Measurements from ENCODE around the gene SAP30L.

The SAP30L gene

GRCh38 chr5:154478224-154478565, 32.4 kb downstream of the SAP30L start, which contains the start of gene HAND1:
Gene HAND1, minus strand, starts transcription at chr5:154478227. Its CDS starts 219 bp downstream, at chr5:154478008.
- peaks cover 18% of the 10 kb centered on the region for H3K4me1 ChIP-seq (ENCODE audit: control insufficient read depth, insufficient read depth, low read length)
- no peaks in the 10 kb centered on the region for H3K36me3 ChIP-seq (ENCODE audit: control insufficient read depth, insufficient read depth, low read length)
- H3K27me3 ChIP-seq (ENCODE audit: control insufficient read depth, insufficient read depth, low read length), result peaks cover 98% of the 10 kb centered on the region
- no peaks in the 10 kb centered on the region for H3K9me3 ChIP-seq (ENCODE audit: control insufficient read depth, insufficient read depth, low read length)
- H3K9ac ChIP-seq (ENCODE audit: low read depth, low read length), result no peak within 1 kb of the TSS
- H3K4me3 ChIP-seq (ENCODE audit: low read depth, low read length), result peak within 1 kb of the TSS; percentile 55

- H3K27me3 ChIP-seq (ENCODE audit: control insufficient read depth, insufficient read depth, low read length), result peaks cover 98% of the 10 kb centered on the region
- H3K36me3 ChIP-seq (ENCODE audit: control insufficient read depth, insufficient read depth, low read length), result no peaks in the 10 kb centered on the region
- no peak overlapping the region for H3K9ac ChIP-seq (ENCODE audit: low read depth, low read length)
- H3K4me1 ChIP-seq (ENCODE audit: control insufficient read depth, insufficient read depth, low read length), result peaks cover 18% of the 10 kb centered on the region
- peak overlapping the region; percentile 53 for H3K4me3 ChIP-seq (ENCODE audit: low read depth, low read length)
- no peaks in the 10 kb centered on the region for H3K9me3 ChIP-seq (ENCODE audit: control insufficient read depth, insufficient read depth, low read length)
Measured at GRCh38 chr5:154478752-154479159, 33.0 kb downstream of the SAP30L start.

- Histone ChIP-seq H3K9ac (ENCODE audit: low read depth, low read length) (no peak overlapping the region), H3K9me3 (ENCODE audit: control insufficient read depth, insufficient read depth, low read length) (no peaks in the 10 kb centered on the region), H3K36me3 (ENCODE audit: control insufficient read depth, insufficient read depth, low read length) (no peaks in the 10 kb centered on the region), H3K4me3 (ENCODE audit: low read depth, low read length) (peak overlapping the region; percentile 53), H3K4me1 (ENCODE audit: control insufficient read depth, insufficient read depth, low read length) (peaks cover 23% of the 10 kb centered on the region), H3K27me3 (ENCODE audit: control insufficient read depth, insufficient read depth, low read length) (peaks cover 98% of the 10 kb centered on the region)
Measured at GRCh38 chr5:154479160-154479943, 33.6 kb downstream of the SAP30L start.

GRCh38 chr5:154479944-154480750, 34.4 kb downstream of the SAP30L start:
- peak overlapping the region; percentile 53 for H3K4me3 ChIP-seq (ENCODE audit: low read depth, low read length)
- no peaks in the 10 kb centered on the region for H3K36me3 ChIP-seq (ENCODE audit: control insufficient read depth, insufficient read depth, low read length)
- peaks cover 26% of the 10 kb centered on the region for H3K4me1 ChIP-seq (ENCODE audit: control insufficient read depth, insufficient read depth, low read length)
- H3K9ac ChIP-seq (ENCODE audit: low read depth, low read length), result no peak overlapping the region
- H3K27me3 ChIP-seq (ENCODE audit: control insufficient read depth, insufficient read depth, low read length), result peaks cover 98% of the 10 kb centered on the region
- H3K9me3 ChIP-seq (ENCODE audit: control insufficient read depth, insufficient read depth, low read length), result no peaks in the 10 kb centered on the region

- Histone ChIP-seq H3K9ac (ENCODE audit: low read depth, low read length) (no peak overlapping the region), H3K27me3 (ENCODE audit: control insufficient read depth, insufficient read depth, low read length) (peaks cover 98% of the 10 kb centered on the region), H3K36me3 (ENCODE audit: control insufficient read depth, insufficient read depth, low read length) (no peaks in the 10 kb centered on the region), H3K4me1 (ENCODE audit: control insufficient read depth, insufficient read depth, low read length) (peaks cover 30% of the 10 kb centered on the region), H3K4me3 (ENCODE audit: low read depth, low read length) (peak overlapping the region; percentile 33), H3K9me3 (ENCODE audit: control insufficient read depth, insufficient read depth, low read length) (no peaks in the 10 kb centered on the region)
Measured at GRCh38 chr5:154480847-154481246, 35.0 kb downstream of the SAP30L start.

- H3K9ac ChIP-seq (ENCODE audit: low read depth, low read length), result no peak overlapping the region
- no peaks in the 10 kb centered on the region for H3K9me3 ChIP-seq (ENCODE audit: control insufficient read depth, insufficient read depth, low read length)
- H3K36me3 ChIP-seq (ENCODE audit: control insufficient read depth, insufficient read depth, low read length), result no peaks in the 10 kb centered on the region
- H3K4me3 ChIP-seq (ENCODE audit: low read depth, low read length), result peak overlapping the region; percentile 33
- H3K27me3 ChIP-seq (ENCODE audit: control insufficient read depth, insufficient read depth, low read length), result peaks cover 98% of the 10 kb centered on the region
- H3K4me1 ChIP-seq (ENCODE audit: control insufficient read depth, insufficient read depth, low read length), result peaks cover 33% of the 10 kb centered on the region
Measured at GRCh38 chr5:154481584-154482381, 36.0 kb downstream of the SAP30L start.

GRCh38 chr5:154482528-154483449, 37.0 kb downstream of the SAP30L start:
- Histone ChIP-seq H3K36me3 (ENCODE audit: control insufficient read depth, insufficient read depth, low read length) (no peaks in the 10 kb centered on the region), H3K4me3 (ENCODE audit: low read depth, low read length) (peak overlapping the region; percentile 43), H3K4me1 (ENCODE audit: control insufficient read depth, insufficient read depth, low read length) (peaks cover 30% of the 10 kb centered on the region), H3K27me3 (ENCODE audit: control insufficient read depth, insufficient read depth, low read length) (peaks cover 98% of the 10 kb centered on the region), H3K9ac (ENCODE audit: low read depth, low read length) (no peak overlapping the region), H3K9me3 (ENCODE audit: control insufficient read depth, insufficient read depth, low read length) (no peaks in the 10 kb centered on the region)

- no peaks in the 10 kb centered on the region for H3K36me3 ChIP-seq (ENCODE audit: control insufficient read depth, insufficient read depth, low read length)
- peaks cover 30% of the 10 kb centered on the region for H3K4me1 ChIP-seq (ENCODE audit: control insufficient read depth, insufficient read depth, low read length)
- peak overlapping the region; percentile 36 for H3K4me3 ChIP-seq (ENCODE audit: low read depth, low read length)
- H3K9me3 ChIP-seq (ENCODE audit: control insufficient read depth, insufficient read depth, low read length), result no peaks in the 10 kb centered on the region
- no peak overlapping the region for H3K9ac ChIP-seq (ENCODE audit: low read depth, low read length)
- H3K27me3 ChIP-seq (ENCODE audit: control insufficient read depth, insufficient read depth, low read length), result peaks cover 96% of the 10 kb centered on the region
Measured at GRCh38 chr5:154483654-154484392, 38.0 kb downstream of the SAP30L start.

GRCh38 chr5:154484393-154485095, 38.7 kb downstream of the SAP30L start:
- Histone ChIP-seq H3K9me3 (ENCODE audit: control insufficient read depth, insufficient read depth, low read length) (no peaks in the 10 kb centered on the region), H3K27me3 (ENCODE audit: control insufficient read depth, insufficient read depth, low read length) (peaks cover 96% of the 10 kb centered on the region), H3K36me3 (ENCODE audit: control insufficient read depth, insufficient read depth, low read length) (no peaks in the 10 kb centered on the region), H3K4me3 (ENCODE audit: low read depth, low read length) (peak overlapping the region; percentile 37), H3K9ac (ENCODE audit: low read depth, low read length) (no peak overlapping the region), H3K4me1 (ENCODE audit: control insufficient read depth, insufficient read depth, low read length) (peaks cover 29% of the 10 kb centered on the region)

- no peak overlapping the region for H3K9ac ChIP-seq (ENCODE audit: low read depth, low read length)
- peaks cover 26% of the 10 kb centered on the region for H3K4me1 ChIP-seq (ENCODE audit: control insufficient read depth, insufficient read depth, low read length)
- H3K4me3 ChIP-seq (ENCODE audit: low read depth, low read length), result peak overlapping the region; percentile 5
- H3K9me3 ChIP-seq (ENCODE audit: control insufficient read depth, insufficient read depth, low read length), result no peaks in the 10 kb centered on the region
- no peaks in the 10 kb centered on the region for H3K36me3 ChIP-seq (ENCODE audit: control insufficient read depth, insufficient read depth, low read length)
- peaks cover 94% of the 10 kb centered on the region for H3K27me3 ChIP-seq (ENCODE audit: control insufficient read depth, insufficient read depth, low read length)
Measured at GRCh38 chr5:154485096-154485491, 39.3 kb downstream of the SAP30L start.

All from iPS-15b (cell line).